ACHN (cell line): Measurements from ENCODE around the gene IRX4.

Source experiments
- DNase-seq: peaks from one replicate; pipeline ENCODE4 v3.0.0-alpha.2; 2015
- in situ Hi-C: cut with HindIII; loops from 2 replicates; pipeline ENCODE4 v1.10.0; 2017; ENCODE audit warnings: low sequenced_read_pairs, low pct_ligation_motif_present, low pct_unique_long_range_greater_than_20kb

Gene IRX4

DNA sequence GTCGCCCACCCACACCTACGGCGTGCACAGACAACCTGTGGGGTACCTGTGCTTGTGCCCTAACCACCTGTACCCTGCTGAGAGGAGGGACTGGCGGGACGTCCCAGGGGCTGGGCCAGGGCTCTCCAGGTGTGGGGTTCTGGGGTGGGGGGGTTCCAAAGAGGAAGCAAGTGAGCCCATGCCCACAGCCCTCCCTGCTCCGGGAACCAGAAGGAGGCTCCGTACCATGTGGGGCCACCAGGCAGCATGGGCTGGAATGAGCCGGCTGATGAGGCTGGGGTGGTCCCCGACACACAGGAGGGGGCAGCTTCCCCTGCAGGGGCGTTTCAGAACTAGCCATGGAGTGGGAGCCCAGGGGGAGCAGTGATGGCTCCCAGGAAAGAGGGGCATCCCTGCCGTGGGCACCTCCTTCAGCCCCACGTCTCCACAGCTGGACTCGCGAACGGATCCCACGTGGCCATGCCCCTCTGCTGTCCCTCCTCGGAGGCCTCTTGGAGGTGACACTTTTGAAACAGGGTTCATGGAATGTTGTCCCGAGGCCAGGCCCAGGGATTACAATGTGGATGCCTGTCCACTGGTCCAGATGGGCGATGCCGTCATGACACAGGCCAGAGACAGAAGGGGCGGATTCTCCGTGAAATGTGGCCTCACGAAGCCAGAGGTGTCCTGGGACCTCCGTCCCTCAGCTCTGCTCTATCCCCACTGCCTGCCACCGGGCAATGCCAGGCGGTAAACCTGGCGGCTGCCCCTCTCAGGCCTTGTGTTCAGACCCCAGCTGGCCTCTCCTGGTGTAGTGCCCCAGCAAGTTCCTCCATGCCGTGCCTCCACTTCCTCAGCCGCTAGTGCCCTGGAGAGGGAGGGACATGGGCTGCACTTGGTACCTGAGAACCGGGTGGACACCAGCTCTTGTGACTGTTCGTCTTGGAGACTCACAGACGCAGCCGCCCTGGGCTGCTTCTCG is 33.6 kb upstream of the IRX4 start:
- DNase-seq: no peak
- in situ Hi-C loops: no loop called here

DNA sequence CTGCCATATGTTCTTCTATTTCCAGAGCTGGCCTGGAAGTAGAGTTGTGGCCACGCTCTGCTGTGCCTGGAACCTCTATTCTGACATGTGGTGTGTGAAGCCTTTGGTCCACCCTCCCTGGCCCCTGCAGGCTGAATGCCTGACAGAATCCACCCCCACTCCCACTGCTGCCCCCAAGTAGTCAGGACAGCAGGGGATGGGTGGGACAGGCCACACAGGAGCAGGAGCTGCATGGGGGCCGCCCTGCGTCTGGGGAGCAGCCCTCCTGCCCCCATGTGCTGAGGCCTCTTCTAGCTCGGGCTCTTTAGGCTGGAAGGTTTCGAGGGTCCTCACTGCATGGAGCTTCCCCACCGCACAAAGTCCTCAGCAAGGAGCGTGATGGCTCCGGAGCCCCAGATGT is 32.6 kb upstream of the IRX4 start:
- DNase-seq: no peak
- in situ Hi-C loops: no loop called here

DNA sequence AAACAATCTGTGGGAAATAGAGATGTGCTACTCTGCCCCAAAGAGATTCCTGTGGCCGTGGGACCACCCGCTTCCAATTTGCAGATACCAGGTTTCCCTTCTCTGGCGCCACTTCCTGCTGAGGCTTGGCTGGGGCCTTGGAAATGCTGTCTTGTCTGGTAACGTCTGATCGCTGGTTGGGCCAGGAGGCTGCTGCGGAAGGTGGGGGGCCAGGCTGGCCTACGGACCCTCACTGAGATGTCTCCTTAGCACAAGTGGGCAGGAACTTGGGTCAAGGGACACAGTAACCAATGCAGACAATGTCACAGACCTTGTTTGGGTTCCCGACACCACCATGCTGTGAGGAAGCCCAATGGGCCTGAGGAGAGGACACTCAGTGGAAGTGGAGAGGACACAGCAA is 31.7 kb upstream of the IRX4 start:
- in situ Hi-C loops: no loop called here
- DNase-seq: no peak

DNA sequence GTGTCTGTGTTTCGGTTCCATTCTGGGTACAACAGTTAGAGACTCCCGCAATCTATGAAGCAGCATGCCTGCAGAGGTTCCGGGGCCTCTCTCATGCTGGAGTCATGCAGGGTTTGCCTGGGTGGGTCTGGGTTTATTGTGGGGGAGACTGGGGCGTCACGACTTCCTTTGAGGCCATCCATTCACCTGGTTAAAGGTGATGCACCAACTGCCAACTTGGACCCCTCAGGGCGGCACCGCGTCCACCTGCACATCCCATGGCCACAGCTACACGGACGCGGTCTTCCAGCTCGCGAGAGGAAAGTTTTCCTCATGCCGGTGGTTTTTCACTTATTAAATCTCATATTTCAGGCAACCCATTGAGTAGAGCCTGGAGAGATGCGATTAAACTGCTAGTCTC is 30.9 kb upstream of the IRX4 start:
- DNase-seq: no peak
- in situ Hi-C loops: no loop called here

DNA sequence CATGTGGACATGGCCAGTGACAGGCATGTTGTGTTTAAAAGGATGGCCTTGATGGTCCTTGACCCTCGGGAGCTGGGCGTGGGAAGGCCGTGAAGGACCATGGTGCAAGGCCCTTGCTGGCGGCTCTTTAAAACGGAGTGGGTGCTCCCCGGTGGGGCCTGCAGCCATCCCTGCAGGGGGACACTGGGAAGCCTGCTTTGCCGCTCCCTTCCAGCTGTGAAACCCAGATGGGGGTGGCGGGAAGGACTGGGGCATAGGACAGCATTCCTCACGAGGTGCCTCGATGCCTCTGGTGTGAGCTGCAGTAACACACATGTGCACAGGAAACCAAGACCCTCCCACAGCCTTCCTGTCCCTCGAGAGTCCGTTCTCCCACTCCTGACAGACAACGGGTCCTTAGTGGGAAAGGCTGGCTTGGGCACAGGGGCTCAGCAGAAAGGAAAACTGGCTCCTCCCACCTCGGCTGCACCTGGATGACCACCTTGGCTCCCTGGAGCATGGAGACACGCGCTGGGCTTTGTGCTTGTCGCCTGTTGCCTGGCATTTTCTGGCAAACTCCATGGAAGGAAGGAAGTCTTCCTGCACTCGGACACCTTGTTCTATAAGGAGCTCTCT is 30.3 kb upstream of the IRX4 start:
- in situ Hi-C loops: no loop called here
- no peak for DNase-seq

DNA sequence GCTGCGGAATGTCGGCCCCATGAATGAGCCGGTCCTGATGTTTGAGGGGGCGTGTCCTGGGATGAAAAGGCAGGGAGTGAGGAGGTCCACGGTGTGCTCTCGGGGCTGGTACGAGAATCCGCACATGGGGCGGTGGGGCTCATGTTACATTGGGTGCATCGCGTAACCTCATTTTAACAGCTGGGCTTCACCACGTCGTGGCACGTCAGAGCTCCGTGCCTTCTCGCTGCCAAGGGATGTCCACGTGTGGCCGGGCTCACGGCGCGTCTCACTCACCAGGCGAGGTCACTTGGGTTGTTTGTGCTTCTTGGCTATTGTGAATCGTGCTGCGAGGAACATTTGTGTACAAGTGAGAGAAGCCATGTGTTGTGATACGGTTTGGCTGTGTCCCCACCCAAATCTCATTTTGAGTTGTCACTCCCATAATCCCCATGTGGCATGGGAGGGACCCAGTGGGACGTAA is 29.1 kb upstream of the IRX4 start:
- no peak for DNase-seq
- in situ Hi-C loops: no loop called here

DNA sequence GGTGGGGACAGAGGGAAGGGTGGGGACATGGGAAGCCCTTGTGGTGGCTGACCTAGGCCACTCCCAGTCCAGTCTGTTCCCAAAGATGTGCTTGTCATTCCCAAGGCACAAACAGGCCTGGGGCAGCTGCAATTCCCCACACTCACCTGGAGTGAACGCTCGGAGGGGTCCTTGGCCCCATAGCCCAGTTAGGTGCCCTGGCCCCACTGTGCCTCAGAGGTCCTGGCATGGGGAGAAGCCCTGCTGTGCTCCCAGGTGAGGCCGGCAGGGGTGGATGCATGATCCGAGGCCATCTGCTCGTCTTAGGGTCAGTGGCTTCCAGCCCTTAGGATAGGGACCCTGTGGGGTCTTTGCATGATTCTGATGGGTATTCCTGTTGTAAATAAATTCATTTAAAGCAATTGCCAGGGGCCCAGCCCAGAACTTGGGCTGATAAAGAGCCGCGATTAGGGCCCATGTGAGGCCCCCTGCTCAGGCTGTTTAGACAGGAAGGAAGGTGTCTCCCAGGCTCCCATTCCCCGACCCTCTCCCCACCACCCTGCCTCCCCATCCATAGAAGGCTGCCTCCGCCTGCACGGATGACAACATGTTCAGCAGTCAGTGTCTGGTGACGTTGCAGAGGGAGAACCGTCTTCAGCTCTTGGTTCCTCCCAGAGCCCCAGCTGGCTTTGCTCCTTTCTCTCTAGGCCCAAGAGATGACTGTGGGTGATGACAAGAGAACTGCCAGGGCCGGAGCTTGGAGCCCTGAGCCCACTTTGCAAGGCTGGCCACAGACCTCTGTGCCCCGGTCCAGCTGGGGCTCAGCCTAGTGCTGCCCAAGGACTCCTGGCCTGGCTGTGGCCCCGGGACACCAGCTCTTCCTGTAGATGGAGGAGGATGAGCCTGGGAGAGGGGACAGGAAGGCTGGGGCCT is 28.4 kb upstream of the IRX4 start:
- in situ Hi-C loops: no loop called here
- DNase-seq: no peak

DNA sequence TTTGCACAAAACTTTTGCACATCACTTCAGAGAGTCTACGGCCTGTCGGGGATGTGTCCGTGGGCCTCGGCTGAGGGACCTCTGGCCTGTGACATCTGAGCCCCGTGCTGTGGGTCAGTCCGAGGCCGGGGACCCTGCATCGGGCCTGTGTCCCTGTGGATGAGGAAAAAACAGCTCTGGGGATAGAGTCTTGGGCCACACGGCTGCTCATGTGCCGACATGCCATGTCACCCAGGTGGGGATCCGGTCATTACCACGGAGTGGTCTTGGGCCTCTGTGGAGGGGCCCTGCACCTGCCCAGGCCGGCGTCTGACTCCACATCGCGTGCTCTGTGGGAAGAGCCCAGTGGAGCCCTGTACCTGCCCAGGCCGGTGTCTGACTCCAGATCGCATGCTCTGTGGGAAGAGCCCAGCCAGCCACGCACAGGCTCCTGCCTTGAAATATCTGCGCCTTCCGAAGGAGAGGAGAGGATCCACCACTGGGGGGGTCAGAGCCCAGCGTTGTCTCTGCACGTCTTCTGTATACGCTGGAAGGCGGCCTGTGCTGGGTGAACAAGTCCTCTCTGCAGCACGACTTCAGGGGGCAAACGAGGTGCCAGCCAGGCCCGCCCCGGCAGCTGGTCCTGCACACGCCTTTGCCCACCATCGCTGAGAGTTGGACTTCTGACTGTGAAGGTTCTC is 27.5 kb upstream of the IRX4 start:
- DNase-seq: no peak
- in situ Hi-C loops: no loop called here

DNA sequence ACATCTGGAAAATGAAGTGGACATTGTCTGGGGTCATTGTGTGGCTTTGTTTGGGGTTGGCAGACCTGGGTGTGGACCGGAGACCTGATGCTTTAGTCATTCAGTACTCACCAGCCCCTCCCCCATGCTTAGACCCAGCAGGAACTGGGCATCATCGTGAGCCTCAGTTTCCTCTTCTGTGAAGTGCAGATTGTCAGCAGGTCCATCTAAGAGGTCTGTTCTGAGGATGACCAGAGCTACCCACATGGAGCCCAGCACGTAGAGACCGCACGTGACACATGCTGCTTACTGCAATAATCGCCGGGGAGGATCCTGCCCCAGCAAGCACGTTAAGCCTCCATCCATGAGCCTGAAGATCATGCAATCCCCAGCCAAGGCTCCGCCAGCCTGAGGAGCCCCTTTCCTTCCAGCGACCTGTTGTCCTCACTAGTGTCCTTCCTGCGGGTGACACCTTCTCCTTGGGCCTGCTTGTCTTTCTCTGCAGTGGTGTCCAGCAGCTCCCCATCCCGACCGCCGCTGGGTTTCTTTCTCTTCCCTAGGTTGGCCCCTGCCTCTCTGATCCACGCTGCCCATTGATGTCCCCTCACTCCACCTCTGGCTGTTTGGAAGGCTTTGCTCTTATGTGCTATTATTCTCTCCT is 26.7 kb upstream of the IRX4 start:
- in situ Hi-C loops: no loop called here
- no peak for DNase-seq

DNA sequence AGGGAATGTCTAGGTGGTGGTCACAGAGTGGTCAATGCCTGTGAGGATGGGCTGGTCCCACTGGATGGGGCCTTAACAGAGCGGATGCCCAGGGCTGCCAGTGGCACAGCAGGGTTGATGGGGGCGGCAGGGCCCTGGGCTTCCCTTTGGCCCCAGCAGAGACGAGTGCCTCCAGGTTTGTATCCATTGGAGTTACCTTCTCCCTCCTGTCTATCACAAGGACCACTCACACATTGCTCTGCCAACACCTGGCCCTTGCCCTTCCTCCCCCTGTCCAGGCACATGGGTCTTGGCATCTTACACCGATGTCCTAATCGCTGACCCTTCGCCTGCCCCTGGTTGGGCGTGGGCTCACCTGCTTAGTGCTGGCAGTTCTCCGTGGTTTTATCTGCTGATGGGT is 26.2 kb upstream of the IRX4 start:
- in situ Hi-C loops: no loop called here
- no peak for DNase-seq

DNA sequence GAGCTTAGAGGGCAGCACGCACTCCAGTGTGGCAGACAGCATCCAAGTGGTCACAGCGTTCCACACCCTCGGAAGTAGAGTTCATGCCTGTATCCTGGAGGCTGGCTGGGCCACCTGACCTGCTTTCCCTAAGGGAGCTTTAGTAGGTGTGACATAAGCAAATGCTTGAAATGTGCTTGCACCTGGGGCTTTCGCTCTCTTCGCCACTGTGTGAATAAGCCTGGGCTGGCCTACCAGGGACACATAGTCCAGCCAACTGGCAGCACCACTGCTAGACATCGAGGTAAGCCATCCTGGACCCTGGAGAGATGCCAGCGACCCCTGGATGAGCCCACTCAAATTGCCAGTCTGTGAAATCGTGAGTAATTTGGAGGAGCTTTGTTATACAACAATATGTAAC is 24.9 kb upstream of the IRX4 start:
- DNase-seq: no peak
- in situ Hi-C loops: no loop called here

DNA sequence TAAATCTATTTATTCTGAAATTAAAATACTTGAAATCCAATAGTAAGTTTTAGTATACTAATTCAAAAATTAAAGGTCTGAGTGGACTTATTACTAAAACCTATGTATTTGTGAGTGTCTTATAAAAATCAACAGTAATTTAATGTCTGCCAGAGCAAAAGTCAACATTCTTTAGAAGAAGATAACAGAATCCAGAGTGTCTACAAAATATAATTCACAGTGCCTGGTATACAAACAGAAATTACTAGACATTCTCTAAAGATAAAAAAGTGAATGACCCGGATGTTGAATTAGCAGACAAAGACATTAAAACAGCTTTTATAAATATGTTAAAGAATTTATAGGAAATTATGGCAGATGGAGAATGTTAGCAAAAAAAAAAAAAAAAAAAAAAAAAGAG is 22.4 kb upstream of the IRX4 start:
- in situ Hi-C loops: no loop called here
- no peak for DNase-seq

DNA sequence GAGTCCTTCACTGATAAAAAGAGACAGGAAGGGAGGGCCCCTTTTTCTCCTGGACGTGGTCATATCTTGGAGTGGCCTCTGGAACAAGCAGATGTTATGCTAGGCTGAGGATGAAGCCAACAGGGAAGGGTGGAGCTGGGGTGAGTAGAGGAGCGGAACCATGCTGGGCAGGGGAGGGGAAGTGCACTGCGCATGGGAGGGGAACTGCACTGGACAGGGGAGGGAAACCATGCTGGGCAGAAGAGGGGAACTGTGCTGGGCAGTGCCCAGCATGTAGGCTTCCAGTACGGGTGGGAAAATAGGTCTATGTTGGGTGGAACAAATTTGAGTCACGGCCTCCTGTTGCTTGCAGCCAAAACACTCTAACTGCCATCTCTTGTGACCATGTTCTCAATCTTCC is 19.3 kb upstream of the IRX4 start:
- DNase-seq: no peak
- in situ Hi-C loops: no loop called here

DNA sequence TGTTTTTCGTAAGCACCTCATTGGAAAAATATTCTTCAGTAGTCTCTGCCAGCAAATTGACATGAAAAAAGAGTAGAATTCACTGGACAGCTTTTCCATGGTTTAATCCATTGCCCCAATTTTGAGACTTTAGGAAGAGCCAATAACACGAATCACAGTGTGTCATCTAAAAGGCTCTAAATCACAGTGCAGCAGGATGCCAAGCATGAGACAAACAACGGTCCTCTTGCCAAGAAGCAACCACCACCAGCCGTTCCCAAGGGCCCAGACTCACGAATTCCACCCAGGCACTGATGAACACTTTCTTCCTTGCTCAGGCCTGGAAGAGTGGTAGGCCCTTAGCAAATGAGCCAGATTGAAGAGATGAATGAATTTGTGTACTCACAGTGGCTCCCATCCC is 18.3 kb upstream of the IRX4 start:
- DNase-seq: no peak
- in situ Hi-C loops: no loop called here

DNA sequence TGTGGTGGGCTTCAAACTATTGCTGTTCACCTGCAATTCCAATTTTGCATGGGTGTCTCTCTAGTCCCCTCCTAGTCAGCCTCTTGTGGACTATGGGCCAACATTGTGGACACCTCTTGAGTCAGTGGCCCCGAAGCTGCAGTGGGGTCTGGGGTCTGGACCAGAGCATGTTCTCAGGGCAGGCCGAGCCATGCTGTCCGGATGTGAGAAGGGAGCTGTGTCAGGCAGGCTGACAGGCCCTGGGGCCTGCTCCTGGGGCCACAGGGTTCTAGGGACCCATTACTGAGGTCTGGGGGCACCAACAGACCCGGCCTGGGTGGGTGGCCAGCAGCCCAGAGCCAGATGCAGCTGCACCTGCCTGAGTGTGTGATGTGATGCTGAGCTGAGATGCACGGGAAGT is 16.5 kb upstream of the IRX4 start:
- in situ Hi-C loops: no loop called here
- DNase-seq: no peak

DNA sequence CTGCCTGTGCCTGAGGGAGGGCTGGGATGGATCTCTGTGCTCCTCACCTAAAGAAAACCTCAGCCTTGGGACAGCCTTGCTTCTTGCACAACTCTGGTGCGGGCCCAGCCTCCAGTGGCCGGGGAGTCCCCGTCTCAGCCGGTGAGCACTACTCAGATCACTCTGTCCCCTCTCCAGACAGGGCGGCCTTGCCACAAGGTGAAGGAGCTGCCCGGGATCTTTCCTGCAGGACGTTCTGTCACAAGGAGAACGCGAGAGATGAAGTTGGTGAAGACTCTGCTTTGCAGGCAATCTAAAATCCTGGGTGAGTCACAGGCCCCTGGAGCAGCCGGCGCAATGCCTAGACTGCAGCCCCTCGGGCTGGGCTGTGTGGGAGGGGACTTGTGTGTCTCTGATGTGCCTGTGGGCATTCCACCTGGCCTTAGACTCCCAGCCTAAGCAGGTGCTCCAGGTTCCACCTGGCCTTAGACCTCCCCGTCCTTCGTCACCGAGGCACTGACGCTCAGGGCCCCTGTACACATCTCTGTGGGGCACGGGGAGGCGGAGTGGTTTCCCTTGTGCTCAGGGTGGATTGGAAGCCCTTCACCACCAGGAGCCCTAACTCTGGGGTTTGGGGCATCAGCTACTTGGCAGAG is 15.2 kb upstream of the IRX4 start:
- in situ Hi-C loops: no loop called here
- DNase-seq: no peak

DNA sequence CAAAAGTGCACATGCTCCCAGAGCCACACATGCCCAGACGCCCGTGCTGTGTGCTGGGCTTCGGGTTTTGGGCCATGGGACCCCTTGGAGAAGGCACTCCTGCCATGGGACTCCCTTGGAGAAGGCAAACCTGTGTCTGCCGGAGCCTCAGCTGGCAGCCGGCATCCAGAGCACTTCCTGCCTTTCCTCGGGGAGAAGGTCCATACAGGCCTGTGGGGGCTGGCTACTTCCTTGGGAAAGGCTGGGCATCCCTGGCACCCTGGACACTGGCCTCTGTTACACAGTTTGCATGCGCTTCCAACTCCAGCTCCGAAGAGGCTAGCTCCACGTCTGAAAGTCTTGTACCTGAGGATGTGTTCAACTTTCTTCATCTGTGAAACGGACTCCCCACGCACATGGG is 14.7 kb upstream of the IRX4 start:
- in situ Hi-C loops: no loop called here
- DNase-seq: no peak
